IPS DF 4.7 (cell line): ENCODE data around the gene COG8.

ENCODE experiments used
- DNase-seq: peaks from one replicate; pipeline ENCODE4 v3.0.0-alpha.2; 2013; ENCODE audit warnings: low spot score; ENCODE audit errors: extremely low read depth

Gene COG8

DNA sequence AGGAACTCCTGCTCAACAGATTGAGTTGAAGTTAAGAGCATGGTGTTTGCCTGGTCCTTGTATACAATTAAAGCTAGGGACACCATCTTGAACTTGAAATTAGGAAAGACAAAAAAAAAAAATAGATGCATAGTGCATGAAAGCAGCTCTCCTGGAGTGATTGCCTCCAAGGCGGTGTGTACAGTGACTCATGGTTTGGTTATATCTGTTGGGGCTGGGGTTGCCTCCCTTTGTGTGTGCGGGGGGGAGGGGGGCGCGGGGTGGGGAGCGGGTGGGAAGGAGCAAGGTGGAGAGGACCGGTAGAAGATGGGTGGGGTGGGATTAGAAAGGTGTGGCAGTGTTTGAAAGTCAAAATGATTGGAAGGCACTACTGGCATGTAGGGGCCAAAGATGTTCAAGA, 8.9 kb upstream of the COG8 start:
- no peak for DNase-seq

DNA sequence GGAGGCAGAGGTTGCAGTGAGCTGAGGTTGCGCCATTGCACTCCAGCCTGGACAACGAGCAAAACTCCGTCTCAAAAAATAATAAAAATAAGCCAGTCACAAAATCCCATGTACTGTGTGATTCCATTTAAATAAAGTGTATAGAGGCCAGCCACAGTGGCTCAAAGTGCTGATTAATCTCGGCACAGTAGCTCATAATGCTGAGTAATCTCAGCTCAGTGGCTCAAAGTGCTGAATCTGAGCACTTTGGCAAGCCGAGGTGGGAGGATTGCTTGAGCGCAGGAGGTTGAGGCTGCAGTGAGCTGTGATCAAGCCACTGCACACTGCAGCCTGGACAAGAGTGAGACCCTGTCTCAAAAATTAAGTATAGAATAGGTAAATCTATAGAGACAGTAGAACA, 7.3 kb upstream of the COG8 start:
- DNase-seq, result no peak

DNA sequence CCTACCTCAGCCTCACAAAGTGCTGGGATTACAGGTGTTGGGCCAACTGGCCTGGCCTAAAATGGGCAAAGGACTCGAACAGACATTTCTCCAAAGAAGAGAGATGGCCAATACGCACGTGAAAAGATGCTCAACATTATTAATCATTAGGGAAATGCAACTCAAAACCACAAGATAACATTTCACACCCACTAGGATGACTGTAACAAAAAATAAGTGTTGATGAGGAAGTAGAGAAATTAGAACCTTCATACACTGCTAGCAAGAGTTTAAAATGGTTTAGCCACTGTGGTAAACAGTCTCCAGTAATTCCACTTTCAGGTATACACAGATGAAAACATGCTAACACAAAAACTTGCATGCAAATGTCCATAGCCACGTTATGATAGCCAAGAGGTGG, 6.6 kb upstream of the COG8 start:
- DNase-seq, result no peak

DNA sequence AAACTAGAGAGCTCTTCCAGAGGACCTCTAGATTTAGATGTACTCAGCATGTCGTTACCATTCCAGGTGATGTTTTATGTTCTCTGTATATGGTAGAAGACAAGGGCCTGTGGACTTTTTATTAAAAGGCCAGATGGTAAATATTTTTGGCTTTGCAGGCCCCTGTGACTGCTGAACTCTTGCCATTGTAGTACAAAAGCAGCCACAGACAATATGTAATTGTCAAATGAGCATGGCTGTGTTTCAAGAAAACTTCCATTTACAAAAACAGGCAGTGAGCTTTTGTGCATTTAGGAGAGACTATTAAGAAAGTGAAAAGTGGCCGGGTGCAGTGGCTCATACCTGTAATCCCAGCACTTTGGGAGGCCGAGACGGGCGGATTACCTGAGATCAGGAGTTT, 4.8 kb upstream of the COG8 start:
- DNase-seq, result no peak

DNA sequence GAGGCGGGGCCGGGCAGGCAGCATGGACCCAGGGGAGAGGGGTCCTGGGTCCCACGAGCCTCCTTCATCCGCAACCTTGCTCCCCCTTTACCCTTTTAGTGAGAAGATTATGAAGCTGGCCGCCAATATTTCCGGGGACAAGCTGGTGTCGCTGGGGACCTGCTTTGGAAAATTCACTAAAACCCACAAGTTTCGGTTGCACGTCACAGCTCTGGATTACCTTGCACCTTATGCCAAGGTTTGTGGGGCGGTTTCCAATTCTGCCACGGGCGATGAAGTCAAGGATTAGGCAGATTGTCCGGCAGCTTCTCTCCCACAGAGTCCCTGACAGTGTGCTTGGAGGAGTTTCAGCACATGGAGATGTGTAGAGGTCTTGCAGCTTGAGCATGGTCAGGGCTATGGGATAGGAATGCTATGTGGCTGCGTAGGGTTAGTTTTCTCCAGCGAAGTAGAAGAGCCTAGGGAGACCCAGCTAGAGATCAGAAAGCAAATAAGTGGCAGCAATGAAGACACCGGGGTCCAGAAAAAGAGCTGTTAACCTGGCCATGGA, 806 bp upstream of the COG8 start:
- no peak for DNase-seq

DNA sequence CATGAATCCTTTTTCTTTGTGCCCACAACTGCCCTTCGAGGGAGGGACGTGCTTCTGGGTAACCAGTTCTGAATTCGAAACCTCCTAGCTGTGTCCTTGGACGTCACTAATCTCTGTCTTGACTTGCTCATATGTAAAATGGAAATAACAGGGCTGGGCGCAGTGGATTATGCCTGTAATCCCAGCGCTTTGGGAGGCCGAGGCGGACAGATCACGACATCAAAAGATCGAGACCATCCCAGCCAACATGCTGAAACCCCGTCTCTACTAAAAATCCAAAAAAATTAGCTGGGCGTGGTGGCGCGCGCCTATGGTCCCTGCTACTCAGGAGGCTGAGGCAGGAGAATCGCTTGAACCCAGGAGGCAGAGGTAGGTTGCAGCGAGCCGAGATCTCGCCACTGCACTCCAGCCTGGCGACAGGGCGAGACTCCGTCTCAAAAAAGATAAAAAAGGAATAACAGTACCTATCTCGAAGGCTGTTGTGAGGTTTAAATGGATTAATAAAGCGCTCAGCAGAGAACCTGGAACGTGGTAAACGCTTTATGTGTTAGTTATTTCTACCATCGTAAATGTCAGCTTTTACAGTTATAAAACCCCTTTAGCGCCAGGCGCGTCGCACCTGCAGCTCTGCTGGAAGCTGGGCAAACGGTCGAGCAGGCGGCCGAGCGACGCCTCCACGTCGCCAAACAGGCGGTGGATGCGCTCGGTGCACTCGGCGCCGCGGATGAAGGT, 641 bp downstream of the COG8 start:
- DNase-seq, result no peak

DNA sequence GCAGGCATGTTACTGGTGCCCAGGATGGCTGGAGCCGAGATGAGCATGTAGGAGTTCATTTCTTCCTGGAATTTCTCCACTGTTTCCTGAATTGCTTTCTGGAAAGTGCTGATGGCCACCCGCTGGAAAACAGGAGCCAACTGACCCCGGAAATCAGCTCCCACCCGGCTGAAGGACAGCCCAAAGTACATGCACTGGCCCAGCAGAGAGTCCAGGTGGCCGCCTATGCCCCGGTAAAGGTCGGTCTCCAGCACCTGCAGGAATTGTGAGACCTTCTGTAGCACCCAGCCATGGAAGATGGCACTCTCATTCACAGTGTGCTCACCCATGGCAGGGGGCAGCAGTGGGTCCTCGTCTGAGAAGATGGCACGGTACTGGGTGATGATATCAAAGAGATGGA, 4.7 kb downstream of the COG8 start:
- DNase-seq, result no peak

DNA sequence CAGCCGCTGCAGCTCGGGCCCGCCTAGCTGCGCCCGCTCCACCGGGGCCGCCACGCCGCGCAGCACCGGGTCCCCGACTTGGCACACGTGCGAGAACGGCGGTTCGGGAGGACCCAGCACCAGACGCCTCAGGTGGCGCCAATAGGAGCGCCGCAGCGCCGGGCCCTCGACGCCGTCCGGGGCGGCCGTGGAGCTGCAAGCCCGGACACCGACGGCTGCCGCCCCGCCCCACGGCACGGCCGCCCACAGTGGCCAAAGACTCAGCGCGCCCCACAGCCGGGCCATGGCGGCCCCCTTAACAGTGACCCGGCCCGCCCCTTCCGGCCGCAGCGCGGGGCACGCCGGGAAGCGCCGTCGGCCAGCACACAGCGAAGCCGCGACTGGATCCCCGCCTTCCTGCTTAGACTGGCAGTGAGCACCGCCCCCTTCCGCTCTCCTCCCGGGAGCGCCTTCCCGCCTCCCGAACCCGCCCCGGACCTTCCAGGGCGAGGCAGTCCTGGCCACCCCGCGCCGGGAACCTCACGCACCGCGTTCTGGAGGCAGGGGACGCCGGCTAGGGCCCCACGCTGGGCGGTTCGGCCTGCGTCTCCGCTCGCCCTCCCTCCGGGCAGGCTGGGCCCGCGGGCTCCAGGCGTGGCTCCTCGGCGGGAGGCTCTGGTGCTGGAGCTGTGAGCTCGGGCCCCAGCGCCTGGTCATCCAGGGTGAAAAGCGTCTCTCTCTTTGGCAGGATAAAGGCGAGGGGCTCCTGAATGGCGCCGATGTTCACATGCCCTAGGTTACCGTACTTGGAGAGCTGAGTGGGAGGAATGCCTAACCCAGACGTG, 8.9 kb downstream of the COG8 start, which contains the start of gene PDF:
Gene PDF (minus strand): TSS at position 303 of the 824 bp plus-strand sequence. CDS start 18 bp downstream, at position 285.
- peak; percentile 56 for DNase-seq

DNA sequence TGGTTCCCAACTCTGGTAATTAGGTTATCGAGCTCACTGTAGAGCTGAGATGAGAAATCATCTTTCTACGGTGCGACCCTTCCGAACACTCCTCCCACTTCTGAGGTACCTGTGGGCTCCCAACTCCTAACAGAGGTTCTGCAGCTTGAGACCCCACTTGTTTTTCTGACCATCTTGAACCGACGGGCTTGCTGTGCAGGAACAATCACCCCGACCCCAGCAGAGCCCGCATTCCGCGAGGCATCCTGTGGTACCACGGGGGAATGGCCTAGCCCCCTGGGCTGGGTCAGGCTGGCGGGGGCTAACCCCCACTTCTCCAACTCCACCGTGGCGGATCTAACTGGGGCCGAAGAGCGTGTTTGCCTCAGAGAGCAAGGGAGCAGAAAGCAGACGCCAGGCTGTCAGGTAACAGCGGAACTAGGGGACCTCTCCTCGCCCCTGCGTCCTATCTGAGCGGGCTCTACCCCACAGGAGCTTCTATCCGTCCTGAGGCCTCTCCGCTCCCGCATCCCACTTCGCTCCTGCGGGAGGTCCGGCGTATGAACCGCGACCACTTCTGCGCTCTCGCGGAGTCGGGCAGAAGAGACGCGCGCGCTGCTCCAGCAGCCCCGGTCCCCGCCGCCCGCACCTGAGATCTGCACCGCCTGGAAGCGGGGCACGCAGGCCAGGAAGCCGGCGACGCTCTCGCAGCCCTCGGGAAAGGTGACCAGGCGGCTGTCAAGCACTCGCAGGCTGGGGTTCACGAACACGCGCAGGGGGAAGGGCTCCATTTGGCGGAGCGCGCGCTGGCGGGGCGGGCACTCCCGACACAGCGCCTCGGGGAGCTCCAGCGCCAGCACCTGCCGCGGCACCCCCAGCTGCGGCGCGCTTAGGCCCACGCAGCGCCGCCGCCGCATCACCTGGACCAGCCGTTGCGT, 9.7 kb downstream of the COG8 start:
- no peak for DNase-seq

DNA sequence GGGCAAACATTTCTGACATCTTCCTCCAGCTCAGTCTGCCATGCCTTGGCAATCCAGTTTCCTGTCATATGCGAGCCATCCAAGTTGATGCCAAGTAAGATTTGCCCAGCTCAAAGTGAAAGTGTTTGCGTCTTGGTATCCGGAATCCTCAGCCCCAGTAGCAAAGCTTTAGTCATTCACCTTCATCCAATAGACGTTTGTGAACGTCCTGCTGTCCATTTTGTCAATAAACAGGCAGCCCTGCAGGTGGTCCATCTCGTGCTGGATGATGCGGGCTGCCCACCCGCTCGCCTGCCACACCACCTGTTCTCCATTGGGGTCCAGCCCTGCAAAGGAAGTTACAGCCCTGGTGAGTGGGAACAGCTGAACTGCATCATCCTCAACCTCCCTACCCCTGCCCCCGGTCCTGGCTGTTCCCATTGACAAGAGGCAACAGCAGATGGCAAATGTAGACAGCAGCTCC, 10.5 kb downstream of the COG8 start:
- DNase-seq, result no peak

DNA sequence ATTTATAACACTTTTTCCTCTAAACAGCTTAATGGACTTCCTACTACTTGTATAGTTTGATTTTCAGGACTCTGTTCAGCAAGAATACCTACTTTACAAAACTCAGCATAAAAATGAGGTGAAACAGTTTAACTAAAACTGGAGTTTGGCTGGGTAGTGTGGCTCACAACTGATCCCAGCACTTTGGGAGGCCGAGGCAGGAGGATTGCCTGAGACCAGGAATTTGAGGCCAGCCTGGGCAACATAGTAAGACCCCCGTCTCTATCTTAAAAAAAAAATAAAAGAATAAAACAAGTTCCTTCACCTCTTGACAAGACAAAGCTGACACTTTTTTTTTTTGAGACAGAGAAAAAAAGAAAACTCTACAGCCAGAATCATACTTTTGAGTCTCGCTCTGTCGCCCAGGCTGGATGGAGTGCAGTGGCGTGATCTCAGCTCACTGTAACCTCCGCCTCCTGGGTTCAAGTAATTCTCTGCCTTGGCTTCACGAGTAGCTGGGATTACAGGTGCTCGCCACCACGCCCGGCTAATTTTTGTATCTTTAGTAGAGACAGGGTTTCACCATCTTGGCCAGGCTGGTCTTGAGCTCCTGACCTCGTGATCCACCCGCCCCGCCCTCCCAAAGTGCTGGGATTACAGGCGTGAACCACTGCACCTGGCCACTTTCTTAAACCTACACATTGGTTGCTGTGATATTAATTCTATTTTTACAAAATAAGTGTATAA, 11.6 kb downstream of the COG8 start:
- no peak for DNase-seq

DNA sequence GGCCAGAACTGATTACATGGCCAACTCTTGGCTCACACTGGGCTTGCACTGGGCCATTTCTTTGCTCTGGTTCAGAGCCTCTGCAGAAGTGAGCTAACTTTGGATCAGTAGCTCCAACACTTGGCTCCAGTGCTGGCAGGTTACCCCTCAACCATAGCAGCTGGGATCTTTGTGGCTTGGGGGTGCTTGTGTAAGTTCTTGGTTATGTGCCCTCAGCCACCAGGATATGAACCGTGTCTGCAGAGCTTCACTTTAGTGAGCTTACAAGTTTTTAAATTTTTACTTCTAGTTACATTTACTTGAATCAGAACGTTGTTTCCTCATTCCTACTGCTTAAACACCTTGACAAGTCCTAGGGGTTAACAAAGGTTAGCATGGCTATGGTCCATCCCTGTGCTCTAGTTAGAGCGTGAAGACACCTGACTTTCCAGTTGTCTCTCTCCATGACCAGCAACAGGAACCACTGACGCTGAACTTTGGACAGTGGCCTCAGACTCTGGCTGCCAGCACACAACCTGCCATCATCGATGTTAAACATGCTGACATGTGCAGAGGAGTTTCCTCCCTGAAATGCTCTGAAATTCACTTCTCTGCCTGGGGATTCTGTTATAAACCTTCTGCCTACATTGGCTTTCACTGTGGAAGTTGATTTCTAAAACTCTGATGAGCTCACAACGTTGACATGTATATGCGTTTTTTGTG, 13.0 kb downstream of the COG8 start:
- DNase-seq, result no peak

DNA sequence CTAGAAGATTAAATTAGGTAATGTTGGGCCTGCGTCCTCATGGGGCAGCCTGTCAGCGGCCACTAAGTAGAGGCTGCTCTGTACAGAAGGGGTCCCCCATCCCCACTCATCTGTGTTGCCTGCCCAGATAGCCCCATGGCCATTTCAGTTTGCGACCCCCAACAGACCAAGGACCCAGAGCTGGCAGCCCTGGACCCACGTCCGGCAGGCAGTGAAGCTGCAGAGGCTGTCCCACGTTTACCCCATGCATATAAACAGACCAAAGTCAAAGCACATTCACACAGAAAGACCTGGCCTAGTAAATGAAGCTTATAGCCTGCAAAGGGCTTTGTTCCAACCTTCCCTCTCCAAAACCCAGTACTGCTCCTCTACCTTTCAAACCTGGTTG, 13.6 kb downstream of the COG8 start:
- DNase-seq, result no peak

DNA sequence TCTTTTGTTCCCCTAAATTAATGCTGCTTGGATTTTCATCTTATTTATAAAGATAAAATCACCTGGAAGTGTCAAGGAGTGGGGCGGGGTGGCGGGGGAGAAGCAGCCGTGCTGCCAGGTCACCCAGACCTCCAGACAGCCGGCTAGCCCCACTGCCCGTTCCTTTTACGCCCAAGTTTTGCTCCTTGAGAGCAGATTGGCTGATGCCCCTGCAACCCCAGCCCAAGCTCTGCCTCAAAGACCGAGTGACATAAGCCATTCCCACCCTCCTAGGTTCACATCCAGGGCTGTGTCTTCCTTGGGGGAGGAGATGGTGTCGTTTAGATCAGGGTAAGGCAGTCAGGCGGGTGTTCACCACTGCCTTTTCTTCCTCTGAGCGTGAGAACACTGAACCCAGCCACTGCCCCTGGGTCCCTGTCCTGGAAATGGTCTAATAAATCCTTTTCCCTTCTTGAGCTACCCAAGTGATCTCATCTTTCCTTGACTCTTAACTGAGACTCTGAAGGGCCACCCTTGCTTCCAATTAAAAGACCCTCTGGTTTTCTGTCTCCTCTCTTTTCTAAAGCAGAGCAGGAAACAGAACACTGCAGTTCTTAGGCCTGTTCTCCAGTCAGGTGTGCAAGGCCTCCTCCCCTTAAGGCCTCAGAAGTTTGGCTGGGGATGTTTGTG, 14.6 kb downstream of the COG8 start:
- no peak for DNase-seq

DNA sequence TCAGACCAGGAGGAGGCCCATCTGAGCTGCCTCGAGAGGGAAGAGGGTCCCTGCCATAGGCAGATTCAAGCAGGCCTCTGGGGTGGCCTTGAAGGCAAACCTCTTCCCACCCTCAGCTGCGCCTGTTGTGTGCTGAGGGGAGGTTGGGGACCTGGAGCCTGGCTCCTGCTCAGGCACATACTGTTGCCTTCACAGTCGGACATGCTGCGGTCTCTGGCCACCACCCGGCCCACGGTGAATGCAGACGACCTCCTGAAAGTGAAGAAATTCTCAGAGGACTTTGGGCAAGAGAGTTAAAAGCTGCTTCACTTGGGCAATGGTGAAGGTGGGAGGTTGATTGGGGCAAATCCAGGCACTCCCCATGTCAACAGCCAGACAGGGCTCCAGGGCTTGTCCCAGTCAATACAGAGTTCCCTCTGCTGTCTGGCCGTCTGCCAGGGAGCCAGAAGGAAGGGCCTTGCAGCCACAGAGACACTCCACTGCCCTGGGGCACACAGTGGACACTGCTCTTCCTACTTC, 15.3 kb downstream of the COG8 start:
- no peak for DNase-seq

DNA sequence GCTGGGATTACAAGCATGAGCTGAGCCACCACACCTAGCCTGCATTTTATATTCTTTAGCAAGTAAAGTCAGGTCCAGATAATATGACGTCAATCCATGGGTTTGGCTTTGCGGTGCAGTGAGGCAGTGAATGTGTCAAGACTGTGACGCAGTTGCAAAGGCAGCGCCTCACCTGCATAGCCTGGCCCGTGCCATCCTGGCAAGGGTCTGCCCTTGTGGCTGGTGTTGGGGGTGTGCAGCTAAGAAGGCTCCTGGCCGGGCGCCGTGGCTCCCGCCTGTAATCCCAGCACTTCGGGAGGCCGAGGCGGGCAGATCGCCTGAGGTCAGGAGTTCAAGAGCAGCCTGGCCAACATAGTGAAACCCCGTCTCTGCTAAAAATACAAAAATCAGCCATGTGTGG, 15.9 kb downstream of the COG8 start:
- no peak for DNase-seq

DNA sequence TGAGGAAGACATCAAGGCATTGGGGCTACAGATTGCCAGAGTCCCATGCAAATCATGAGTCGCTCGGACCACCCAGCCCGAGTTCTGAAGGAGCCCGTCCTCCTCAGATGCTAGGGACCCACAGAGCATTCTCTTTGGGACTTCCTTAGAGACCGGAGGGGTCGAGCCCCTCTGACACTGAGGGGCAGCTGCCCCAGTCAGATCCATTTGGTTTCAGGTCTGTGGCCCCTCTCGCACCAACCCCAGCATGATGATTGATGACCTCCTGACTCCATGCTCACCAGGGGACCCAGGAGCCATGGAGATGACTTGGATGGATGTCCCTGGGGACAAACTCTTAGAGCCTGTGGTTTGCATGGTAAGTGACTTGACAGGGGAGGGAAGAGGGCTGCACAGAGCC, 17.0 kb downstream of the COG8 start:
- no peak for DNase-seq

DNA sequence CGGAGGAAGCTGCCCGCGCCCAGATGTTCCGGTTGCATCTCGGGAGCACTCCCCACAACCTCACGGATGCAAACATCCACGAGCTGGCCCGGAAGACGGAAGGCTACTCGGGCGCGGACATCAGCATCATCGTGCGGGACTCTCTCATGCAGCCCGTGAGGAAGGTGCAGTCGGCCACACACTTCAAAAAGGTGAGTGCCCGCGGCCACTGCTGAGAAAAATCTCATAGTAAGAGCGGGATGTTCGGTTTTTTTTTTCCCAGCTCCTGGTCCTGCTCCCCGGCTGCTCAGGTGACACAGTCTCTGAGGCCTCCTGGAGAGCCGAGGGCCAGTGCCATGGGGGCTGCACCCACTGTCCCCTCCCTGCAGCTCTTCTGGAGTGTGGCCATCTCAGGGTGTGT, 18.3 kb downstream of the COG8 start:
- DNase-seq, result no peak

DNA sequence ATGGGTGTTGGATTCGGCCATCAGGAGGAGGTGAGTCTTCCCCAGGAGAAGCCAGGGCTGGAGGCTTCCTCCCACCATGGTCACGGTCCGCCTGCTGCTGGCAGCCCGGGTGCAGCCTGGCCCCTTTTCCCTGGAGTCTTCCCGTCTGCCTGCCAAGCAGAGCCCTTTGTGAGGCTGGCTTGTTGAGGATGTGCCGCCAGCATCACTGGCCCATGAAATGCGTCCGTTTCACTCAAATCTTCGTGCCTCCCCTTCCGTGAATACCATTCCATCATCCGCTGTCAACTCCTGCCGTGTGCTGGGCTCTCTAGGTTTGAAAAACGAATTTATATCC, 18.7 kb downstream of the COG8 start:
- DNase-seq, result no peak
